ENCODE data around the gene DYNC2LI1. TPM values are rescaled to one million over a fixed set of nuclear protein-coding genes. Genes with fewer than 3 reads are reported as not detected.

Gene DYNC2LI1
- polyA plus RNA-seq, 1 donor (not counting 4 experiments of a cell fraction or from before 2014, with no cell fraction given), result 29.9 TPM

- H3K79me2 ChIP-seq (ENCODE audit: control insufficient read depth, insufficient read depth, low read length), result no peaks in the 10 kb centered on the region
- H3K4me1 ChIP-seq (ENCODE audit: control insufficient read depth, extremely low read depth, insufficient read depth, low read length), result no peaks in the 10 kb centered on the region
Measured at GRCh38 chr2:43822839-43823238, 49.0 kb downstream of the DYNC2LI1 start.

GRCh38 chr2:43823751-43824150 is 49.9 kb downstream of the DYNC2LI1 start:
- Histone ChIP-seq H3K9me3 (ENCODE audit: control insufficient read depth, low read depth, low read length) (no peaks in the 10 kb centered on the region), H3K4me1 (ENCODE audit: control insufficient read depth, extremely low read depth, insufficient read depth, low read length) (no peaks in the 10 kb centered on the region), H3K79me2 (ENCODE audit: control insufficient read depth, insufficient read depth, low read length) (no peaks in the 10 kb centered on the region), H3K9me1 (ENCODE audit: control insufficient read depth, extremely low read depth, insufficient read depth, low read length) (no peaks in the 10 kb centered on the region), H2AFZ (ENCODE audit: control insufficient read depth, low read length) (no peak overlapping the region), H3K4me2 (ENCODE audit: control insufficient read depth, extremely low read depth, insufficient read depth, low read depth, low read length) (no peak overlapping the region), H3K36me3 (ENCODE audit: control insufficient read depth in 2 of 2, extremely low read depth in 1 of 2, insufficient read depth in 2 of 2, low read length in 2 of 2) (no peaks in the 10 kb centered on the region), H3K27me3 (ENCODE audit: control insufficient read depth, extremely low read depth, insufficient read depth, low read length) (peaks cover 17% of the 10 kb centered on the region), H3K9ac (ENCODE audit: control insufficient read depth, extremely low read depth, insufficient read depth, low read length) (no peak overlapping the region), H4K20me1 (ENCODE audit: control insufficient read depth, extremely low read depth, insufficient read depth, low read length) (no peaks in the 10 kb centered on the region), H3K27ac (ENCODE audit: control insufficient read depth, insufficient read depth, low read length) (no peak overlapping the region), H3K4me3 (ENCODE audit: control insufficient read depth in 2 of 3, extremely low read depth in 1 of 3, insufficient read depth in 2 of 3, low read depth in 1 of 3, low read length in 3 of 3) (no peak overlapping the region)
- no peak for FAIRE-seq
- no peak for TF ChIP-seq CTCF (optimal IDR thresholded peaks at IDR 0.05 in 1 of 3, IDR thresholded peaks at IDR 0.05 in 1 of 3, conservative IDR thresholded peaks at IDR 0.05 in 1 of 3; ENCODE audit: extremely low read depth in 1 of 3, insufficient read depth in 2 of 3, low read length in 3 of 3)
- TF ChIP-seq EZH2 (IDR thresholded peaks at IDR 0.05; ENCODE audit: low read length), result no peak
- no peak for DNase-seq (ENCODE audit: low read depth, low spot score)
- dilution Hi-C loops (cut with MboI; ENCODE audit: extremely low pct_ligation_motif_present, low sequenced_read_pairs), result no loop called here

More at GRCh38 chr2:43822839-43823238, 49.0 kb downstream of the DYNC2LI1 start:
- no peak overlapping the region for H3K27ac ChIP-seq (ENCODE audit: control insufficient read depth, insufficient read depth, low read length)
- H3K27me3 ChIP-seq (ENCODE audit: control insufficient read depth, extremely low read depth, insufficient read depth, low read length), result peaks cover 17% of the 10 kb centered on the region
- no peaks in the 10 kb centered on the region for H3K36me3 ChIP-seq (ENCODE audit: control insufficient read depth in 2 of 2, extremely low read depth in 1 of 2, insufficient read depth in 2 of 2, low read length in 2 of 2)
- no peak overlapping the region for H3K9ac ChIP-seq (ENCODE audit: control insufficient read depth, extremely low read depth, insufficient read depth, low read length)
- H3K4me3 ChIP-seq (ENCODE audit: control insufficient read depth in 2 of 3, extremely low read depth in 1 of 3, insufficient read depth in 2 of 3, low read depth in 1 of 3, low read length in 3 of 3), result no peak overlapping the region
- H4K20me1 ChIP-seq (ENCODE audit: control insufficient read depth, extremely low read depth, insufficient read depth, low read length), result no peaks in the 10 kb centered on the region
- TF ChIP-seq CTCF (optimal IDR thresholded peaks at IDR 0.05 in 1 of 3, IDR thresholded peaks at IDR 0.05 in 1 of 3, conservative IDR thresholded peaks at IDR 0.05 in 1 of 3; ENCODE audit: extremely low read depth in 1 of 3, insufficient read depth in 2 of 3, low read length in 3 of 3) (no peak), EZH2 (IDR thresholded peaks at IDR 0.05; ENCODE audit: low read length) (no peak)
- no peak for DNase-seq (ENCODE audit: low read depth, low spot score)
- FAIRE-seq, result no peak
- no peaks in the 10 kb centered on the region for H3K9me3 ChIP-seq (ENCODE audit: control insufficient read depth, low read depth, low read length)
- no peak overlapping the region for H2AFZ ChIP-seq (ENCODE audit: control insufficient read depth, low read length)
- H3K9me1 ChIP-seq (ENCODE audit: control insufficient read depth, extremely low read depth, insufficient read depth, low read length), result no peaks in the 10 kb centered on the region
- no peak overlapping the region for H3K4me2 ChIP-seq (ENCODE audit: control insufficient read depth, extremely low read depth, insufficient read depth, low read depth, low read length)
- dilution Hi-C loops (cut with MboI; ENCODE audit: extremely low pct_ligation_motif_present, low sequenced_read_pairs), result no loop called here
